ENCODE measurements around the gene TMEM255A. TPM values are rescaled to one million over a fixed set of nuclear protein-coding genes. Genes with fewer than 3 reads are reported as not detected.
A peak's percentile ranks its signal among the peaks of the same experiment; 100 is the strongest.

The TMEM255A gene
- 0.03 and 0.08 TPM in 2 replicates for polyA plus RNA-seq (2012; rRNA removed)
- 0.03 and 0.05 TPM in 2 replicates for polyA plus RNA-seq (2012; cell fraction: cytosol; rRNA removed)
- polyA plus RNA-seq (2012; cell fraction: nucleus; rRNA removed), result 0.02 TPM in 1 of 2 replicates, not detected in the other

DNA sequence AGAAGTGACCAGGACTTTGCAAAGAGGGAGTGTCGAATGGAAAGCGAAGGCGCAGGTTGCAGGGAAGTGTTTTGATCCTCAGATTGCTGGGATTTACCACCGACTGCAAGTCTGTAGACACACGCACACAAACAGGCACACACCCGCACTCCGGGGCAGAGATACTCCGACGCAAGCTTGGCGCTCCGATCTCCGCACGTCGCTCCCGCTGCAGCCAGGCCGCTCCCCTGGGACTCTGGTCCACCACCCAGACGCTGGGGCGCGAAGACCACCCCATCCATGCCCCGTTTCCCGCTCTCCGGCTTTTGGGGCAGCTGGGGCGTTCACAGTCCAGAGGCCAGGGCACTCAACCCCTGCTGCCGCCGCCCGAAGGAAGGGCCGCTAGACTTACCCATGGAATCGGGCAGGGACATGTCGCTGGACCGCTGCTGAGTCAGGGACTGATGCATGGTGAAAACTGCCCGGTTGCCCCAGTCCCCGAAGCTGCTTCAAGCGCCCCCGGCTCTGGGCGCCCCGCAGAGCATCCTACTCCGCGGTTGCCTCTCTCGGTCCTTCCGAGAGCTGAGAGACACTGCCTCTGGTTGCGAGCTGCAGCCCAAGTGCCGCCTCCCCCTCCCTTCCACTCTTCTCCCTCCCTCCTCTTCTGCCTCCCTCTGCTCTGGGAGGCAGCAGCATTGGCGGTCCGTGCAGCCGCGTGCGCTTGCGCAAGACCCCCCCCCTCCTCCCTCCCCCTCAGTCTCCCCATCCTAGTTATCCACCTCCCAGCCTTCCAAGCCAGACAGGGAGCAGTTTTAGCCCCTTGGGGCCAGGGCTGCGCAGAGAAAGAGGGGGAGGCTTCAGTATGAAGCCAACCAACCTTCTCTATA lies at the start of gene TMEM255A:
Gene TMEM255A, minus strand, starts transcription at position 601 of the 866 bp plus-strand sequence. Its CDS starts 152 bp downstream, at position 449.
- Histone ChIP-seq H3K4me3 (ENCODE audit: low read depth in 2 of 2, low read length in 1 of 2) (peak within 1 kb of the TSS; percentile 27 to 54), H4K20me1 (ENCODE audit: insufficient read depth) (no peaks in the 10 kb centered on the region), H3F3A (replicated peaks; ENCODE audit: insufficient read depth) (no peaks in the 10 kb centered on the region), H2AFZ (ENCODE audit: low read depth) (no peak within 1 kb of the TSS), H3K4me1 (ENCODE audit: control insufficient read depth in 1 of 2, insufficient read depth in 2 of 2, low read depth in 1 of 2, low read length in 1 of 2) (peaks cover 0 to 8% of the 10 kb centered on the region in 2 experiments; a peak in 1 of 4 replicates), H3K9me3 (no peaks in the 10 kb centered on the region), H3K9me2 (no peaks in the 10 kb centered on the region), H3K4me2 (peak within 1 kb of the TSS; percentile 70; the same call in 1 of the 2 replicates), H3K9ac (no peak within 1 kb of the TSS), H3K36me3 (replicated peaks in 1 of 2; ENCODE audit: control insufficient read depth in 1 of 2, insufficient read depth in 2 of 2, low read length in 1 of 2) (no peaks in the 10 kb centered on the region), H3K27me3 (ENCODE audit: insufficient read depth) (peaks cover 75% of the 10 kb centered on the region), H3K79me2 (ENCODE audit: insufficient read depth) (no peaks in the 10 kb centered on the region), H3K27ac (ENCODE audit: low read depth in 2 of 2, low read length in 1 of 2) (no peak within 1 kb of the TSS)
- ChIA-PET POLR2A (no interaction called here), CTCF (interaction anchor here (1.1 to 1.5 kb wide), 2 partner anchors 10 to 30 kb away, joined by 3 to 4 read pairs; no protein-coding TSS in a partner anchor)
- TF ChIP-seq TCF12 (IDR thresholded peaks at IDR 0.05), result no peak
- no peak for TF ChIP-seq MAX (IDR thresholded peaks at IDR 0.05; ENCODE audit: low read depth)
- no peak for TF ChIP-seq GABPA (IDR thresholded peaks at IDR 0.05; ENCODE audit: low read depth)
- no peak for TF ChIP-seq RFX5 (IDR thresholded peaks at IDR 0.05; ENCODE audit: low read length)
- no peak for TF ChIP-seq SMC3 (IDR thresholded peaks at IDR 0.05; ENCODE audit: low read depth, low read length)
- TF ChIP-seq, protein P1, sequence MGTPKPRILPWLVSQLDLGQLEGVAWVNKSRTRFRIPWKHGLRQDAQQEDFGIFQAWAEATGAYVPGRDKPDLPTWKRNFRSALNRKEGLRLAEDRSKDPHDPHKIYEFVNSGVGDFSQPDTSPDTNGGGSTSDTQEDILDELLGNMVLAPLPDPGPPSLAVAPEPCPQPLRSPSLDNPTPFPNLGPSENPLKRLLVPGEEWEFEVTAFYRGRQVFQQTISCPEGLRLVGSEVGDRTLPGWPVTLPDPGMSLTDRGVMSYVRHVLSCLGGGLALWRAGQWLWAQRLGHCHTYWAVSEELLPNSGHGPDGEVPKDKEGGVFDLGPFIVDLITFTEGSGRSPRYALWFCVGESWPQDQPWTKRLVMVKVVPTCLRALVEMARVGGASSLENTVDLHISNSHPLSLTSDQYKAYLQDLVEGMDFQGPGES (IDR thresholded peaks at IDR 0.05; ENCODE audit: low read depth, low read length), result no peak
- TF ChIP-seq SIN3A (IDR thresholded peaks at IDR 0.05; ENCODE audit: borderline replicate concordance, low read depth, low read length), result no peak
- TF ChIP-seq FOXM1 (IDR thresholded peaks at IDR 0.05; ENCODE audit: low read depth), result no peak
- TF ChIP-seq FOXJ3 (CRISPR knock-in tag; IDR thresholded peaks at IDR 0.05), result no peak
- peak; percentile 47 for DNase-seq
- 24% methylated on average over 39 of the region's 49 CpGs for WGBS (ENCODE audit: low lambda C conversion rate)

- H3K4me1 ChIP-seq (ENCODE audit: control insufficient read depth in 1 of 2, insufficient read depth in 2 of 2, low read depth in 1 of 2, low read length in 1 of 2), result no peaks in the 10 kb centered on the region
- no peaks in the 10 kb centered on the region for H3K79me2 ChIP-seq (ENCODE audit: insufficient read depth)
- CTCF ChIA-PET, result no interaction called here
- H3K36me3 ChIP-seq (replicated peaks in 1 of 2; ENCODE audit: control insufficient read depth in 1 of 2, insufficient read depth in 2 of 2, low read length in 1 of 2), result no peaks in the 10 kb centered on the region
- 2% methylated on average over 7 of the region's 7 CpGs for WGBS (ENCODE audit: low lambda C conversion rate)
- no peak overlapping the region for H3K4me2 ChIP-seq
- H3K9me3 ChIP-seq, result no peaks in the 10 kb centered on the region
- H3K4me3 ChIP-seq (ENCODE audit: low read depth in 2 of 2, low read length in 1 of 2), result no peak overlapping the region
- no peak overlapping the region for H3K9ac ChIP-seq
- peaks cover 20% of the 10 kb centered on the region; the same call in 1 of the 2 replicates for H3K27me3 ChIP-seq (ENCODE audit: insufficient read depth)
- no peaks in the 10 kb centered on the region for H3K9me2 ChIP-seq
- POLR2A ChIA-PET, result no interaction called here
- no peak for DNase-seq
- no peaks in the 10 kb centered on the region for H3F3A ChIP-seq (replicated peaks; ENCODE audit: insufficient read depth)
- H2AFZ ChIP-seq (ENCODE audit: low read depth), result no peak overlapping the region
- no peaks in the 10 kb centered on the region for H4K20me1 ChIP-seq (ENCODE audit: insufficient read depth)
- H3K27ac ChIP-seq (ENCODE audit: low read depth in 2 of 2, low read length in 1 of 2), result no peak overlapping the region
- TF ChIP-seq SMC3 (IDR thresholded peaks at IDR 0.05; ENCODE audit: low read depth, low read length) (no peak), NFIC (IDR thresholded peaks at IDR 0.05; ENCODE audit: borderline replicate concordance) (no peak), JUND (IDR thresholded peaks at IDR 0.05) (no peak), TAF1 (IDR thresholded peaks at IDR 0.05; ENCODE audit: borderline replicate concordance, low read depth, low read length) (no peak), POLR2AphosphoS5 (IDR thresholded peaks at IDR 0.05; ENCODE audit: low read depth, low read length) (no peak), NRF1 (IDR thresholded peaks at IDR 0.05; ENCODE audit: low read depth, low read length) (no peak)
- TF ChIP-seq, protein P1 (IDR thresholded peaks at IDR 0.05; ENCODE audit: low read depth, low read length), result no peak
- TF ChIP-seq, protein P2, sequence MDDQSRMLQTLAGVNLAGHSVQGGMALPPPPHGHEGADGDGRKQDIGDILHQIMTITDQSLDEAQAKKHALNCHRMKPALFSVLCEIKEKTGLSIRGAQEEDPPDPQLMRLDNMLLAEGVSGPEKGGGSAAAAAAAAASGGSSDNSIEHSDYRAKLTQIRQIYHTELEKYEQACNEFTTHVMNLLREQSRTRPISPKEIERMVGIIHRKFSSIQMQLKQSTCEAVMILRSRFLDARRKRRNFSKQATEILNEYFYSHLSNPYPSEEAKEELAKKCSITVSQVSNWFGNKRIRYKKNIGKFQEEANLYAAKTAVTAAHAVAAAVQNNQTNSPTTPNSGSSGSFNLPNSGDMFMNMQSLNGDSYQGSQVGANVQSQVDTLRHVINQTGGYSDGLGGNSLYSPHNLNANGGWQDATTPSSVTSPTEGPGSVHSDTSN (IDR thresholded peaks at IDR 0.05), result no peak
- TF ChIP-seq, protein P3, sequence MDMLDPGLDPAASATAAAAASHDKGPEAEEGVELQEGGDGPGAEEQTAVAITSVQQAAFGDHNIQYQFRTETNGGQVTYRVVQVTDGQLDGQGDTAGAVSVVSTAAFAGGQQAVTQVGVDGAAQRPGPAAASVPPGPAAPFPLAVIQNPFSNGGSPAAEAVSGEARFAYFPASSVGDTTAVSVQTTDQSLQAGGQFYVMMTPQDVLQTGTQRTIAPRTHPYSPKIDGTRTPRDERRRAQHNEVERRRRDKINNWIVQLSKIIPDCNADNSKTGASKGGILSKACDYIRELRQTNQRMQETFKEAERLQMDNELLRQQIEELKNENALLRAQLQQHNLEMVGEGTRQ (IDR thresholded peaks at IDR 0.05; ENCODE audit: borderline replicate concordance, low read depth, low read length), result no peak
These were observed 47.6 kb upstream of the TMEM255A start for GRCh38 chrX:120358737-120359456.
